CD4-positive, alpha-beta T cell (primary cell): ENCODE data around the gene C15orf61. TPM values are rescaled to one million over a fixed set of nuclear protein-coding genes. Genes with fewer than 3 reads are reported as not detected.

Experiments
- ATAC-seq: fragments of 200-7000 bp; cut with Tn5 transposase; one replicate; pipeline ENCODE4 v1.10.0; 2022; ENCODE audit warnings: mild to moderate bottlenecking; ENCODE audit not compliant: poor library complexity
- CTCF ChIA-PET: fragments of 350-600 bp; sonication (Branson Sonifier 250); formaldehyde crosslinking; loops from one replicate; lab custom pipeline; 2021; ENCODE audit warnings: antibody characterized with exemption, inconsistent platforms; lab: Charles Lee
- POLR2A ChIA-PET: fragments of 350-600 bp; sonication (Branson Sonifier 250); formaldehyde crosslinking; loops from one replicate; lab custom pipeline; 2021; ENCODE audit warnings: antibody characterized with exemption, inconsistent platforms; lab: Charles Lee
- DNase-seq, 14 experiments: peaks; one replicate each; pipeline ENCODE4 v3.0.0-alpha.2; 2013 to 2020; ENCODE audit warnings: mixed read lengths in 2 of 14
- H3K27ac ChIP-seq, 2 donors: one replicate each; pipeline versions ENCODE4 v1.5.1 to v1.7.0; 2013; ENCODE audit warnings: low read length in 2 of 2, low read depth in 1 of 2, mild to moderate bottlenecking in 1 of 2
- H3K27me3 ChIP-seq, 2 experiments: 1 replicate in 1 of 2; 2 replicates in 1 of 2; pipeline versions ENCODE4 v1.6.1 to v1.7.0; 2013; ENCODE audit warnings: low read length in 2 of 2, control low read depth in 1 of 2, mild to moderate bottlenecking in 1 of 2, moderate library complexity in 1 of 2; ENCODE audit not compliant: insufficient read depth in 2 of 2, control insufficient read depth in 1 of 2
- H3K36me3 ChIP-seq: one replicate; pipeline ENCODE4 v1.6.1; 2013; ENCODE audit warnings: low read length, control low read depth; ENCODE audit not compliant: insufficient read depth
- H3K4me1 ChIP-seq: one replicate; pipeline ENCODE4 v1.6.1; 2013; ENCODE audit warnings: low read length, control low read depth; ENCODE audit not compliant: insufficient read depth
- H3K4me3 ChIP-seq: one replicate; pipeline ENCODE4 v1.5.1; 2013; ENCODE audit warnings: mild to moderate bottlenecking, low read length, moderate library complexity
- H3K9me3 ChIP-seq, 2 experiments: 1 replicate in 1 of 2; 2 replicates in 1 of 2; pipeline versions ENCODE4 v1.6.1 to v1.7.0; 2013; ENCODE audit warnings: low read length in 2 of 2, mild to moderate bottlenecking in 2 of 2, control low read depth in 1 of 2, moderate library complexity in 1 of 2; ENCODE audit not compliant: control insufficient read depth in 1 of 2, insufficient read depth in 1 of 2
- H3K27ac Mint-ChIP-seq: one replicate; pipeline ENCODE4 v1.8.0; 2020; ENCODE audit warnings: mixed read lengths
- H3K27me3 Mint-ChIP-seq: one replicate; pipeline ENCODE4 v1.8.0; 2021; ENCODE audit warnings: mixed read lengths
- H3K36me3 Mint-ChIP-seq: one replicate; pipeline ENCODE4 v1.8.0; 2021; ENCODE audit warnings: low read depth, mixed read lengths
- H3K4me1 Mint-ChIP-seq: one replicate; pipeline ENCODE4 v1.8.0; 2021; ENCODE audit warnings: low read depth, mixed read lengths
- H3K4me3 Mint-ChIP-seq: one replicate; pipeline ENCODE4 v1.8.0; 2020; ENCODE audit warnings: mild to moderate bottlenecking, mixed read lengths
- H3K9me3 Mint-ChIP-seq: one replicate; pipeline ENCODE4 v1.8.0; 2020; ENCODE audit warnings: mixed read lengths
- CTCF ChIP-seq: fragments of 200-600 bp; IDR thresholded peaks from one replicate; pipeline ENCODE4 v1.8.0; 2022; ENCODE audit warnings: antibody characterized with exemption, mild to moderate bottlenecking
- intact Hi-C, 2 experiments: fragments of 100-400 bp; cut with DNase I in 1 of 2; cut with micrococcal nuclease in 1 of 2; formaldehyde crosslinking; loops; one replicate each; pipeline versions ENCODE4 v1.15.1 to v1.9.0; 2023 to 2025; cut with DNase I, micrococcal nuclease
- total RNA-seq, 174 experiments: library from RNA in 2 of 174; stranded (reverse) in 2 of 174; gene quantifications; one replicate each; pipeline ENCODE4 v1.2.3 and lab custom pipeline; 2021 to 2026

The C15orf61 gene
- total RNA-seq, 2 experiments from 2014 or later, result 11.3 to 12.0 TPM

DNA sequence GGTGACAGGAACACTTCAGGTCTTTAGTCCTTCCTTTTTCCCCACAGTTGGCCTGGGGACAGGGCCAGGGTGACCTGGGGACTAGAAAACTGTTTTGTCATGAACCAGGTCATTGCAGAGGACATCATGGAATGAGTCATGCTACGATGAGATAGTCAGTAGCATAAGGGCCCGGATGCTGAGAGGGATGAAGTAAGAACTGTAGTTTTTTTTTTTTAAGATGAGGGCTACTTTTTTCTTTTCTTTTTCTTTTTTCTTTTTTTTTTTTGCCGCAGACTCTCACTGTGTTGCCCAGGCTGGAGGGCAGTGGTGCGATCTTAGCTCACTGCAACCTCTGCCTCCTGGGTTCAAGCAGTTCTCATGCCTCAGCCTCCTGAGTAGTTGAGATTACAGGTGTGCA is 29.6 kb downstream of the C15orf61 start:
- no peaks in the 10 kb centered on the region for H3K4me1 ChIP-seq
- Mint-ChIP-seq H3K27ac (no peak overlapping the region), H3K9me3 (no peaks in the 10 kb centered on the region), H3K4me1 (peaks cover 25% of the 10 kb centered on the region), H3K36me3 (peaks cover 54% of the 10 kb centered on the region), H3K4me3 (no peak overlapping the region), H3K27me3 (no peaks in the 10 kb centered on the region)
- peaks cover 19% of the 10 kb centered on the region for H3K36me3 ChIP-seq
- ATAC-seq (no peak), DNase-seq (peak in 1 of 14 experiments; percentile 17)
- H3K27me3 ChIP-seq, result no peaks in the 10 kb centered on the region
- H3K27ac ChIP-seq, result no peak overlapping the region
- CTCF ChIA-PET, result no interaction called here
- POLR2A ChIA-PET, result no interaction called here
- intact Hi-C loops, result no loop called here
- TF ChIP-seq CTCF, result no peak
- H3K9me3 ChIP-seq, result no peaks in the 10 kb centered on the region
- no peak overlapping the region for H3K4me3 ChIP-seq

DNA sequence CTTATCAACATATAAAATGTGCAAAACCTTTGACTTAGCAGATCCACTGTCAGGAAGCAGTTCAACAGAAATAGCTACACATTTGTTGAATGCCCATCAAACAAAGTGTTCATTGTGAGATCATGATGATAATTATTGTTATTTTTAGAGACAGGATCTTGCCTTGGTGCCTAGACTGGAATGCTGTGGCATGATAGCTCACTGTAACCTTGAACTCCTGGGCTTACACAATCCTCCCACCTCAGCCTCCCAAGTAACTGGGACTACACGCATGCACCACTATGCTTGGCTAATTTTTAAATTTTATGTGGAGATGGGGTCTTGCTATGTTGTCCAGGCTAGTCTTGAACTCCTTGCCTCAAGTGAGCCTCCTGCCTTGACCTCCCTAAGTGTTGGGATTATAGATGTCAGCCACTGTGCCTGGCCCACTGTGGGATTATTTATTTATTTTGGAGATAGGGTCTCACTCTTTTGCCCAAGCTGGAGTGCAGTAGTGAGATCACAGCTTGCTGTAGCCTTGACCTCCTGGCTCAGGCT is 30.3 kb downstream of the C15orf61 start:
- H3K27ac Mint-ChIP-seq, result no peak overlapping the region
- no peak overlapping the region for H3K4me3 Mint-ChIP-seq
- TF ChIP-seq CTCF, result no peak
- Histone ChIP-seq H3K4me3 (no peak overlapping the region), H3K27ac (no peak overlapping the region), H3K36me3 (peaks cover 18% of the 10 kb centered on the region), H3K9me3 (no peaks in the 10 kb centered on the region), H3K4me1 (no peaks in the 10 kb centered on the region), H3K27me3 (no peaks in the 10 kb centered on the region)
- no peak for DNase-seq
- POLR2A ChIA-PET, result interaction anchor here (0.5 to 1.0 kb wide), 2 partner anchors 30 to 205 kb away, joined by 3 read pairs; partner anchors contain the start of gene C15orf61
- H3K27me3 Mint-ChIP-seq, result no peaks in the 10 kb centered on the region
- CTCF ChIA-PET, result no interaction called here
- H3K36me3 Mint-ChIP-seq, result peaks cover 61% of the 10 kb centered on the region
- no peaks in the 10 kb centered on the region for H3K9me3 Mint-ChIP-seq
- intact Hi-C loops, result no loop called here
- ATAC-seq, result no peak
- peaks cover 19% of the 10 kb centered on the region for H3K4me1 Mint-ChIP-seq

- Histone ChIP-seq H3K4me3 (no peak overlapping the region), H3K36me3 (peaks cover 26% of the 10 kb centered on the region), H3K27me3 (no peaks in the 10 kb centered on the region), H3K4me1 (no peaks in the 10 kb centered on the region), H3K9me3 (no peaks in the 10 kb centered on the region), H3K27ac (no peak overlapping the region)
- POLR2A ChIA-PET, result no interaction called here
- Mint-ChIP-seq H3K9me3 (no peaks in the 10 kb centered on the region), H3K4me1 (no peaks in the 10 kb centered on the region), H3K4me3 (no peak overlapping the region), H3K27ac (no peak overlapping the region), H3K27me3 (no peaks in the 10 kb centered on the region), H3K36me3 (peaks cover 77% of the 10 kb centered on the region)
- DNase-seq, result no peak
- ATAC-seq, result no peak
- no peak for TF ChIP-seq CTCF
- intact Hi-C loops, result no loop called here
- CTCF ChIA-PET, result no interaction called here
Measured at GRCh38 chr15:67554580-67554979, 33.6 kb downstream of the C15orf61 start.
